Liver (tissue), 9 donors: ENCODE data around the gene CTBP1. TPM values are rescaled to one million over a fixed set of nuclear protein-coding genes. Genes with fewer than 3 reads are reported as not detected.

Source experiments
- DNase-seq: peaks from one replicate; pipeline ENCODE4 v3.0.0-alpha.2; 2017; ENCODE audit warnings: low spot score
- H3K27ac ChIP-seq, 2 donors: one replicate each; pipeline ENCODE4 v1.7.0; 2013; ENCODE audit warnings: inconsistent platforms in 2 of 2, low read length in 2 of 2, control low read depth in 1 of 2, low read depth in 1 of 2, mild to moderate bottlenecking in 1 of 2
- H3K27me3 ChIP-seq, 4 donors: one replicate each; pipeline versions ENCODE4 v1.6.1 to v1.7.0; 2013; ENCODE audit warnings: low read length in 3 of 4, inconsistent platforms in 1 of 4, mild to moderate bottlenecking in 1 of 4, moderate library complexity in 1 of 4; ENCODE audit not compliant: control insufficient read depth in 4 of 4, insufficient read depth in 4 of 4
- H3K36me3 ChIP-seq, 4 donors: one replicate each; pipeline versions ENCODE4 v1.6.1 to v1.7.0; 2013; ENCODE audit warnings: low read length in 3 of 4, mild to moderate bottlenecking in 3 of 4, low read depth in 1 of 4, moderate library complexity in 1 of 4; ENCODE audit not compliant: control insufficient read depth in 4 of 4, insufficient read depth in 3 of 4
- H3K4me1 ChIP-seq, 4 donors: one replicate each; pipeline versions ENCODE4 v1.6.1 to v1.7.0; 2013; ENCODE audit warnings: low read length in 3 of 4, mild to moderate bottlenecking in 3 of 4, moderate library complexity in 1 of 4; ENCODE audit not compliant: control insufficient read depth in 4 of 4, insufficient read depth in 4 of 4
- H3K4me3 ChIP-seq, 3 donors: one replicate each; pipeline versions ENCODE4 v1.6.1 to v1.7.0; 2013; ENCODE audit warnings: low read length in 3 of 3, control low read depth in 1 of 3, low read depth in 1 of 3, mild to moderate bottlenecking in 1 of 3
- H3K9ac ChIP-seq, 2 donors: one replicate each; pipeline ENCODE4 v1.7.0; 2013; ENCODE audit warnings: low read length in 2 of 2, mild to moderate bottlenecking in 2 of 2, moderate library complexity in 2 of 2, control low read depth in 1 of 2, low read depth in 1 of 2
- H3K9me3 ChIP-seq, 4 donors: one replicate each; pipeline versions ENCODE4 v1.6.1 to v1.7.0; 2013; ENCODE audit warnings: low read length in 3 of 4; ENCODE audit not compliant: control insufficient read depth in 4 of 4
- EGR1 ChIP-seq, 2 donors: IDR thresholded peaks; 2 replicates each; pipeline ENCODE4 v1.6.1; 2016 to 2018; ENCODE audit warnings: antibody characterized with exemption in 2 of 2, low read depth in 2 of 2
- FOXA1 ChIP-seq: IDR thresholded peaks from 2 replicates; pipeline ENCODE4 v1.6.1; 2016; ENCODE audit warnings: antibody characterized with exemption
- FOXA2 ChIP-seq: IDR thresholded peaks from 2 replicates; pipeline ENCODE4 v1.6.1; 2016; ENCODE audit warnings: antibody characterized with exemption
- GABPA ChIP-seq, 2 donors: IDR thresholded peaks in 1 of 2; conservative IDR thresholded peaks in 1 of 2; 2 replicates each; pipeline ENCODE4 v1.6.1; 2016; ENCODE audit warnings: antibody characterized with exemption in 2 of 2, mild to moderate bottlenecking in 1 of 2, moderate library complexity in 1 of 2
- HNF4A ChIP-seq, 2 donors: conservative IDR thresholded peaks; 2 replicates each; pipeline ENCODE4 v1.6.1; 2016; ENCODE audit warnings: antibody characterized with exemption in 2 of 2, mild to moderate bottlenecking in 2 of 2
- JUND ChIP-seq, 2 donors: IDR thresholded peaks; 2 replicates each; pipeline ENCODE4 v1.6.1; 2016; ENCODE audit warnings: antibody characterized with exemption in 2 of 2
- NR2F2 ChIP-seq: IDR thresholded peaks from 2 replicates; pipeline ENCODE4 v1.6.1; 2016; ENCODE audit warnings: antibody characterized with exemption
- RAD21 ChIP-seq, 2 donors: IDR thresholded peaks; 2 replicates each; pipeline ENCODE4 v1.6.1; 2016; ENCODE audit warnings: antibody characterized with exemption in 2 of 2, mild to moderate bottlenecking in 2 of 2
- RXRA ChIP-seq, 2 donors: IDR thresholded peaks; 2 replicates each; pipeline ENCODE4 v1.6.1; 2017 to 2018; ENCODE audit warnings: antibody characterized with exemption in 2 of 2, mild to moderate bottlenecking in 1 of 2
- SP1 ChIP-seq: IDR thresholded peaks from 2 replicates; pipeline ENCODE4 v1.6.1; 2018; ENCODE audit warnings: antibody characterized with exemption, mild to moderate bottlenecking
- TAF1 ChIP-seq: conservative IDR thresholded peaks from 2 replicates; pipeline ENCODE4 v1.6.1; 2016; ENCODE audit warnings: antibody characterized with exemption, mild to moderate bottlenecking
- YY1 ChIP-seq: IDR thresholded peaks from 2 replicates; pipeline ENCODE4 v1.6.1; 2016; ENCODE audit warnings: antibody characterized with exemption, mild to moderate bottlenecking
- WGBS: extraction: QIAGEN DNeasy Blood & Tissue Kit; methylation state at CpG from one replicate; pipeline ENCODE4 v1.1.7; 2013; 5-methylcytosine and 5-hydroxymethylcytosine counted together
- polyA plus RNA-seq, 2 donors: library from polyadenylated mRNA; stranded (reverse) in 1 of 2; unstranded in 1 of 2; fragments of 200-250 nt in 1 of 2; fragments of >200 nt in 1 of 2; fragmentation: Nextera tagmentation in 1 of 2; extraction: Ambion mirVana in 1 of 2; gene quantifications; one replicate each; pipeline versions ENCODE4 v1.2.1 to v1.2.3, GENCODE V29; 2013 to 2015
- total RNA-seq, 2 donors: library from RNA; depleted of rRNA; stranded (reverse); fragments of >200 nt; gene quantifications; one replicate each; pipeline ENCODE4 v1.2.3, GENCODE V29; 2014
- TF ChIP-seq, protein P1 (sequence below): IDR thresholded peaks from 2 replicates; pipeline ENCODE4 v1.6.1; 2016; ENCODE audit warnings: antibody characterized with exemption
- TF ChIP-seq, protein P2 (sequence below): IDR thresholded peaks from 2 replicates; pipeline ENCODE4 v1.6.1; 2016; ENCODE audit warnings: antibody characterized with exemption
- TF ChIP-seq, protein P3 (sequence below): fragments of 150-350 bp; IDR thresholded peaks from 2 replicates; pipeline ENCODE4 v1.5.1; 2017; ENCODE audit warnings: improper control_type of control experiment, low read depth, low read length; ENCODE audit not compliant: missing input control
- TF ChIP-seq, protein P4 (sequence below): IDR thresholded peaks from 2 replicates; pipeline ENCODE4 v1.6.1; 2016; ENCODE audit warnings: antibody characterized with exemption
- TF ChIP-seq, protein P5 (sequence below): IDR thresholded peaks from 2 replicates; pipeline ENCODE4 v1.6.1; 2016; ENCODE audit warnings: antibody characterized with exemption, mild to moderate bottlenecking
- donor health status: healthy.
- donor health status: healthy.
- donor health status: healthy.
- donor health status: healthy.
- donor health status: healthy.

The CTBP1 gene
- total and polyA plus RNA-seq, 4 donors, result 27.5 to 156 (median 79.5) TPM

DNA sequence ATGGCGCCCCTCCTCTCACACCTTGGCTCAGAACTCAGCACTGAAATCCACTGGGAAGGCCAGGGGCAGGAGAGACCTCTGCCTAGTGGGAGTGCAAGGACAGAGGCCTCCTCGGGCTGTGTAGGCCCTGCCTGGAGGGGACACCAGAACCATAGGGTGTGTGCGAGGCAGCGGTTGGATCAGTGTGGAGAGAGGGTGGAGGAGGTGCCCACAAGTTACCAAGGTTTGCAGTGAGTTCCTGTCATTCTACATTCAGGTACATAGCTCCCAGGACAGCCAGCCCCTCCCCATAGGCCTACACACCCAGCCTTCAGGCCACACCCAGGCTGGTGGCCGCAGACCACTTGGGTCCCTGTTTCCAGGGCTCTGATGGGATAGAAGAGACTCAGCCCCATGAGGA, 57.3 kb downstream of the CTBP1 start:
- 79% methylated on average over 5 of the region's 5 CpGs for WGBS
- no peak overlapping the region for H3K9ac ChIP-seq
- DNase-seq, result no peak

DNA sequence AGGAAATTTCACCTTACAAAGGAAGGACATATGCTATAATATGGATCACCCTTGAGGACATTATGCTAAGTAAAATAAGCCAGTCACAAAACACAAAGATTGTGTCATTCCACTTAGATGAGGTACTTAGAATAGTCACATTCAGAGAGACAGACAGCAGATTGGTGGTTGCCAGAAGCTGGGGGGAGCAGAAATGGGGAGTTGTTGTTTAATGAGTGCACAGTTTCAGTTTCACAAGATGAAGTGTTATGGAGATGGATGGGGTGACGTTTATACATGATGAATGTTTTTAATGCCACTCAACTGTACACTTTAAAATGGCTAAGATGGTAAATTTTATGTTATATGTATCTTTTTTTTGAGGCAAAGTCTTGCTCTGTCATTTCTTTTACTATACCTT, 61.7 kb downstream of the CTBP1 start:
- no peak for DNase-seq
- 57% methylated on average over 1 of the region's 1 CpG for WGBS
- TF ChIP-seq, protein P1, sequence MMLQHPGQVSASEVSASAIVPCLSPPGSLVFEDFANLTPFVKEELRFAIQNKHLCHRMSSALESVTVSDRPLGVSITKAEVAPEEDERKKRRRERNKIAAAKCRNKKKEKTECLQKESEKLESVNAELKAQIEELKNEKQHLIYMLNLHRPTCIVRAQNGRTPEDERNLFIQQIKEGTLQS, result no peak
- TF ChIP-seq, protein P2, sequence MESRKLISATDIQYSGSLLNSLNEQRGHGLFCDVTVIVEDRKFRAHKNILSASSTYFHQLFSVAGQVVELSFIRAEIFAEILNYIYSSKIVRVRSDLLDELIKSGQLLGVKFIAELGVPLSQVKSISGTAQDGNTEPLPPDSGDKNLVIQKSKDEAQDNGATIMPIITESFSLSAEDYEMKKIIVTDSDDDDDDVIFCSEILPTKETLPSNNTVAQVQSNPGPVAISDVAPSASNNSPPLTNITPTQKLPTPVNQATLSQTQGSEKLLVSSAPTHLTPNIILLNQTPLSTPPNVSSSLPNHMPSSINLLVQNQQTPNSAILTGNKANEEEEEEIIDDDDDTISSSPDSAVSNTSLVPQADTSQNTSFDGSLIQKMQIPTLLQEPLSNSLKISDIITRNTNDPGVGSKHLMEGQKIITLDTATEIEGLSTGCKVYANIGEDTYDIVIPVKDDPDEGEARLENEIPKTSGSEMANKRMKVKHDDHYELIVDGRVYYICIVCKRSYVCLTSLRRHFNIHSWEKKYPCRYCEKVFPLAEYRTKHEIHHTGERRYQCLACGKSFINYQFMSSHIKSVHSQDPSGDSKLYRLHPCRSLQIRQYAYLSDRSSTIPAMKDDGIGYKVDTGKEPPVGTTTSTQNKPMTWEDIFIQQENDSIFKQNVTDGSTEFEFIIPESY, result no peak
- no peak for TF ChIP-seq SP1
- no peak for TF ChIP-seq FOXA1
- no peak for TF ChIP-seq YY1
- TF ChIP-seq GABPA (IDR thresholded peaks at IDR 0.05 in 1 of 2, conservative IDR thresholded peaks at IDR 0.05 in 1 of 2), result no peak
- TF ChIP-seq FOXA2, result no peak
- TF ChIP-seq, protein P3, sequence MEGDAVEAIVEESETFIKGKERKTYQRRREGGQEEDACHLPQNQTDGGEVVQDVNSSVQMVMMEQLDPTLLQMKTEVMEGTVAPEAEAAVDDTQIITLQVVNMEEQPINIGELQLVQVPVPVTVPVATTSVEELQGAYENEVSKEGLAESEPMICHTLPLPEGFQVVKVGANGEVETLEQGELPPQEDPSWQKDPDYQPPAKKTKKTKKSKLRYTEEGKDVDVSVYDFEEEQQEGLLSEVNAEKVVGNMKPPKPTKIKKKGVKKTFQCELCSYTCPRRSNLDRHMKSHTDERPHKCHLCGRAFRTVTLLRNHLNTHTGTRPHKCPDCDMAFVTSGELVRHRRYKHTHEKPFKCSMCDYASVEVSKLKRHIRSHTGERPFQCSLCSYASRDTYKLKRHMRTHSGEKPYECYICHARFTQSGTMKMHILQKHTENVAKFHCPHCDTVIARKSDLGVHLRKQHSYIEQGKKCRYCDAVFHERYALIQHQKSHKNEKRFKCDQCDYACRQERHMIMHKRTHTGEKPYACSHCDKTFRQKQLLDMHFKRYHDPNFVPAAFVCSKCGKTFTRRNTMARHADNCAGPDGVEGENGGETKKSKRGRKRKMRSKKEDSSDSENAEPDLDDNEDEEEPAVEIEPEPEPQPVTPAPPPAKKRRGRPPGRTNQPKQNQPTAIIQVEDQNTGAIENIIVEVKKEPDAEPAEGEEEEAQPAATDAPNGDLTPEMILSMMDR, result no peak
- no peak for TF ChIP-seq NR2F2
- no peak for TF ChIP-seq EGR1 (IDR thresholded peaks at IDR 0.05; ENCODE audit: low read depth in 2 of 2)
- no peak for TF ChIP-seq TAF1
- TF ChIP-seq, protein P4, sequence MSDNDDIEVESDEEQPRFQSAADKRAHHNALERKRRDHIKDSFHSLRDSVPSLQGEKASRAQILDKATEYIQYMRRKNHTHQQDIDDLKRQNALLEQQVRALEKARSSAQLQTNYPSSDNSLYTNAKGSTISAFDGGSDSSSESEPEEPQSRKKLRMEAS, result no peak
- TF ChIP-seq HNF4A (conservative IDR thresholded peaks at IDR 0.05), result no peak
- TF ChIP-seq RAD21 (IDR thresholded peaks at IDR 0.05), result no peak
- no peak for TF ChIP-seq RXRA (IDR thresholded peaks at IDR 0.05)

More for the DNA sequence above, 57.3 kb downstream of the CTBP1 start:
- TF ChIP-seq, protein P2, result no peak
- no peak for TF ChIP-seq TAF1
- no peak for TF ChIP-seq RXRA (IDR thresholded peaks at IDR 0.05)
- TF ChIP-seq, protein P5, sequence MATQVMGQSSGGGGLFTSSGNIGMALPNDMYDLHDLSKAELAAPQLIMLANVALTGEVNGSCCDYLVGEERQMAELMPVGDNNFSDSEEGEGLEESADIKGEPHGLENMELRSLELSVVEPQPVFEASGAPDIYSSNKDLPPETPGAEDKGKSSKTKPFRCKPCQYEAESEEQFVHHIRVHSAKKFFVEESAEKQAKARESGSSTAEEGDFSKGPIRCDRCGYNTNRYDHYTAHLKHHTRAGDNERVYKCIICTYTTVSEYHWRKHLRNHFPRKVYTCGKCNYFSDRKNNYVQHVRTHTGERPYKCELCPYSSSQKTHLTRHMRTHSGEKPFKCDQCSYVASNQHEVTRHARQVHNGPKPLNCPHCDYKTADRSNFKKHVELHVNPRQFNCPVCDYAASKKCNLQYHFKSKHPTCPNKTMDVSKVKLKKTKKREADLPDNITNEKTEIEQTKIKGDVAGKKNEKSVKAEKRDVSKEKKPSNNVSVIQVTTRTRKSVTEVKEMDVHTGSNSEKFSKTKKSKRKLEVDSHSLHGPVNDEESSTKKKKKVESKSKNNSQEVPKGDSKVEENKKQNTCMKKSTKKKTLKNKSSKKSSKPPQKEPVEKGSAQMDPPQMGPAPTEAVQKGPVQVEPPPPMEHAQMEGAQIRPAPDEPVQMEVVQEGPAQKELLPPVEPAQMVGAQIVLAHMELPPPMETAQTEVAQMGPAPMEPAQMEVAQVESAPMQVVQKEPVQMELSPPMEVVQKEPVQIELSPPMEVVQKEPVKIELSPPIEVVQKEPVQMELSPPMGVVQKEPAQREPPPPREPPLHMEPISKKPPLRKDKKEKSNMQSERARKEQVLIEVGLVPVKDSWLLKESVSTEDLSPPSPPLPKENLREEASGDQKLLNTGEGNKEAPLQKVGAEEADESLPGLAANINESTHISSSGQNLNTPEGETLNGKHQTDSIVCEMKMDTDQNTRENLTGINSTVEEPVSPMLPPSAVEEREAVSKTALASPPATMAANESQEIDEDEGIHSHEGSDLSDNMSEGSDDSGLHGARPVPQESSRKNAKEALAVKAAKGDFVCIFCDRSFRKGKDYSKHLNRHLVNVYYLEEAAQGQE, result no peak
- TF ChIP-seq YY1, result no peak
- TF ChIP-seq, protein P1, result no peak
- TF ChIP-seq GABPA (IDR thresholded peaks at IDR 0.05 in 1 of 2, conservative IDR thresholded peaks at IDR 0.05 in 1 of 2), result no peak
- no peak for TF ChIP-seq JUND (IDR thresholded peaks at IDR 0.05)
- Histone ChIP-seq H3K4me3 (no peak overlapping the region), H3K36me3 (no peaks in the 10 kb centered on the region), H3K27me3 (no peaks in the 10 kb centered on the region), H3K27ac (peak overlapping the region; percentile 86 to 93), H3K4me1 (peaks cover 11 to 24% (median 16%) of the 10 kb centered on the region in 4 donors), H3K9me3 (no peaks in the 10 kb centered on the region)

More for the DNA sequence above, 61.7 kb downstream of the CTBP1 start:
- Histone ChIP-seq H3K4me3 (no peak overlapping the region), H3K27me3 (no peaks in the 10 kb centered on the region), H3K9ac (no peak overlapping the region), H3K9me3 (no peaks in the 10 kb centered on the region), H3K36me3 (no peaks in the 10 kb centered on the region), H3K4me1 (peaks cover 2 to 9% (median 5%) of the 10 kb centered on the region in 4 donors), H3K27ac (no peak overlapping the region)
